ENCODE results near the gene CHD2. TPM values are rescaled to one million over a fixed set of nuclear protein-coding genes. Genes with fewer than 3 reads are reported as not detected.

Gene CHD2
- total RNA-seq, 4 donors from 2014 or later = 109 to 370 (median 161) TPM

GRCh38 chr15:92909136-92909781 lies 9.1 kb downstream of the CHD2 start:
- H3K27me3 ChIP-seq = no peaks in the 10 kb centered on the region
- DNase-seq = no peak
- no peaks in the 10 kb centered on the region for H3K9me3 ChIP-seq
- H3K4me3 ChIP-seq = no peak overlapping the region
- H3K36me3 ChIP-seq = no peaks in the 10 kb centered on the region
- H3K4me1 ChIP-seq = peaks cover 4 to 93% (median 45%) of the 10 kb centered on the region in 4 donors
- H3K27ac ChIP-seq = peak overlapping the region; percentile 53 to 96 (median 90)
- TF ChIP-seq CTCF (IDR thresholded peaks at IDR 0.05) = no peak
- TF ChIP-seq POLR2A (IDR thresholded peaks at IDR 0.05) = no peak

GRCh38 chr15:92910451-92910850 lies 10.3 kb downstream of the CHD2 start:
- Histone ChIP-seq H3K4me3 (no peak overlapping the region), H3K36me3 (no peaks in the 10 kb centered on the region), H3K27me3 (no peaks in the 10 kb centered on the region), H3K4me1 (peaks cover 4 to 99% (median 43%) of the 10 kb centered on the region in 4 donors), H3K9me3 (no peaks in the 10 kb centered on the region), H3K27ac (peak overlapping the region in 2 of 4 donors; percentile 41 to 96)
- TF ChIP-seq POLR2A (IDR thresholded peaks at IDR 0.05) (no peak), CTCF (IDR thresholded peaks at IDR 0.05) (no peak)
- no peak for DNase-seq

- no peak for DNase-seq
- Histone ChIP-seq H3K27ac (peak overlapping the region; percentile 53 to 79 (median 67)), H3K4me1 (peaks cover 4 to 93% (median 24%) of the 10 kb centered on the region in 4 donors), H3K9me3 (no peaks in the 10 kb centered on the region), H3K27me3 (no peaks in the 10 kb centered on the region), H3K4me3 (no peak overlapping the region), H3K36me3 (no peaks in the 10 kb centered on the region)
- TF ChIP-seq POLR2A (IDR thresholded peaks at IDR 0.05) = no peak
Observed at GRCh38 chr15:92914103-92914499, 14.0 kb downstream of the CHD2 start.

- no peak for DNase-seq
- Histone ChIP-seq H3K9me3 (no peaks in the 10 kb centered on the region), H3K4me3 (peak overlapping the region in 2 of 4 donors; percentile 20 to 24), H3K27me3 (no peaks in the 10 kb centered on the region), H3K36me3 (no peaks in the 10 kb centered on the region), H3K27ac (peak overlapping the region; percentile 53 to 79 (median 67)), H3K4me1 (peaks cover 4 to 93% (median 21%) of the 10 kb centered on the region in 4 donors)
- no peak for TF ChIP-seq POLR2A (IDR thresholded peaks at IDR 0.05)
- TF ChIP-seq CTCF (IDR thresholded peaks at IDR 0.05) = no peak
Observed at GRCh38 chr15:92914768-92915221, 14.7 kb downstream of the CHD2 start.

- Histone ChIP-seq H3K27ac (peak overlapping the region; percentile 41 to 79 (median 67)), H3K27me3 (no peaks in the 10 kb centered on the region), H3K4me3 (no peak overlapping the region), H3K36me3 (no peaks in the 10 kb centered on the region), H3K9me3 (no peaks in the 10 kb centered on the region), H3K4me1 (peaks cover 4 to 93% (median 19%) of the 10 kb centered on the region in 4 donors)
- TF ChIP-seq CTCF (IDR thresholded peaks at IDR 0.05) = no peak
- TF ChIP-seq POLR2A (IDR thresholded peaks at IDR 0.05) = no peak
- no peak for DNase-seq
Observed at GRCh38 chr15:92915766-92916435, 15.8 kb downstream of the CHD2 start.
